ENCODE data around the gene LPAR3.
A peak's percentile ranks its signal among the peaks of the same experiment; 100 is the strongest.
"Not testable (repeated sequence)": the region's sequence is repeated elsewhere in the genome, so short reads cannot be mapped to it uniquely, and the experiment has no call there.

The LPAR3 gene

DNA sequence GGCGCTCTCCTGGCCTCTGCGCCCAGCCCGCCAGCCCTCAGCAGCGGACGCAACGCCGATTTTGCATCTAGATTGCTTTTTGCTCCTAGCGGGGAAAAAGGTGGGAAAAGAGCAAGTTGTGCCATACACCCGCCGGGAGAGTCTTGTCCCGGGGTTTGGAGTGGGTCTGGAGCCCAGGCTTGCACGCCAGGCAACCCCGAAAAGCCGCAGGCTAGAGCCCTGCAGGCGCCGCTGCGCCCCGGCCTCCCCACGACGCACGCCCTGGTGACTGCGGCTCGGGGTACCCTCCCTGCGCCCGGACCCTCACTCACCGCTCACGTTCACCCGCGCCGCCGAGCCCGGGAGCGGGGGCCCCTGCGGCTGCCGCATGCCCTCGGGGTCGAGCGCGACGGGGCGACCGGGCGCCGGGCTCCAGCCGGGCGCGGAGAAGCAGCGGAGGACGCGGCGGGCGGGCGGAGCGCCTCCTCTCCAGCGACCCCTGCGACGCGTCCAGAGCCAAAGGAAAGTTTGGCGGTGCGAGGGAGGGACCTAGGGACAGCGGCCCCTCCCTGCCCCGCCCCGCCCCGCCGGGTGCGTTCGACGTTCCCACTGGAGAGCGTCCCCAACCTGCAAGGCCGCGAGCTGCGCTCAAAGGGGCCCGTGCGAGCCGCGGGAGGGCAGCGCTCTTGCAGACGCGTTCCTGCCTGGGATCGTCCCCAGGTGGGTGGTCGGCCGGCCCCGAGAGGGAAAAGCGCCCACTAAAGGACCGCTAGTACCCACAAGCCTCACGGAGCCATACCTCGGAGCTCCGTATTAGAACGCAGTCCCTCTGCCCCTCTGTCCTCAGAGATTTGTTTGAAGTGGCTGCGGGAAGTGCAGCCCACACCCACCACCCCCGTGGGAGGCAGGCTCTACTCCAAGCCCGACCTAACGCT, at the start of gene LPAR3:
LPAR3 (minus strand) TSS at position 502 of the 914 bp plus-strand sequence. CDS start 27,086 bp downstream, outside the sequence.
- H3K27ac ChIP-seq, result peak within 1 kb of the TSS in 10 of 21 experiments; percentile 5 to 72 (median 17)
- peak within 1 kb of the TSS; percentile 29 to 57 (median 42) for H3K4me3 ChIP-seq

GRCh38 chr1:84941843-84942242, 48.8 kb upstream of the LPAR3 start:
- Histone ChIP-seq H3K27ac (no peak overlapping the region), H3K4me3 (no peak overlapping the region)

DNA sequence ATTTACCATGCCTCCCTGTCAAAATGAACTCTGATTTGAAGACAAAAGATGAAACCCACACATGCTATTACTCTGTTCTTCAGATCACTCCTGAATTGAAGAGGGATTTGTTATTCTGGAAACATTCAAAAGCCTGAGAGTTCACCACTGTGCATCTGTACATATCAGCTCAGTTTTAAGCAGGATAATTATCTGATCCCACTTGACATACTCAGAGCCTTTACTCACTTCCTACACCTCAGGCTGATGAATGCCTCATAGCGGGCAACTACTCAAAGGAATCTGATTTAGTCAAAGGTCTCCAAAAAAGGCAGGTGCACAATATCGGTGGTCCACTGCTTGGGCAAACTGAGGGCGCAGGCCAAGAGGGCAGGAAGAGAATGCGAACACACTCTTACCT, 47.5 kb upstream of the LPAR3 start:
- Histone ChIP-seq H3K27ac (no peak overlapping the region), H3K4me3 (no peak overlapping the region)

DNA sequence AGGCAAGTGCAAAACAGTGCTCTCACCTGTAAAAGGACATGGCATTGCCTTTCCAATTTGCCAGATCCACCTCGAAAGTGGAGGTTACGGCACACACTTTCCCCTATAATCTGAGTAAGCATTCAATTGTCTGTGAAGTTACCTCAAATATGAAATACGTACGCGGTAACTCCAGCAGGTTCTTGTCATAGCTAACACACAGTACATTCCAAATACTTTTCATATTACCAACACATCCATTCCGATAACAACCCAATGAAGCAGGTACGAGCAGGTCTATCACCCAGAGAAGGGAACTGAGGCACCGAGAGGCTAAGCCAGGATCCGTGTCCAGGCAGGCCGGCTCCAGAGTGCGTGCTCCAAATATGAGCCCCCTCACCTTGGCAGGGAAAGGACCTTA, 46.8 kb upstream of the LPAR3 start:
- Histone ChIP-seq H3K27ac (no peak overlapping the region), H3K4me3 (no peak overlapping the region)

GRCh38 chr1:84939151-84939550, 46.1 kb upstream of the LPAR3 start:
- Histone ChIP-seq H3K4me3 (no peak overlapping the region), H3K27ac (no peak overlapping the region)

DNA sequence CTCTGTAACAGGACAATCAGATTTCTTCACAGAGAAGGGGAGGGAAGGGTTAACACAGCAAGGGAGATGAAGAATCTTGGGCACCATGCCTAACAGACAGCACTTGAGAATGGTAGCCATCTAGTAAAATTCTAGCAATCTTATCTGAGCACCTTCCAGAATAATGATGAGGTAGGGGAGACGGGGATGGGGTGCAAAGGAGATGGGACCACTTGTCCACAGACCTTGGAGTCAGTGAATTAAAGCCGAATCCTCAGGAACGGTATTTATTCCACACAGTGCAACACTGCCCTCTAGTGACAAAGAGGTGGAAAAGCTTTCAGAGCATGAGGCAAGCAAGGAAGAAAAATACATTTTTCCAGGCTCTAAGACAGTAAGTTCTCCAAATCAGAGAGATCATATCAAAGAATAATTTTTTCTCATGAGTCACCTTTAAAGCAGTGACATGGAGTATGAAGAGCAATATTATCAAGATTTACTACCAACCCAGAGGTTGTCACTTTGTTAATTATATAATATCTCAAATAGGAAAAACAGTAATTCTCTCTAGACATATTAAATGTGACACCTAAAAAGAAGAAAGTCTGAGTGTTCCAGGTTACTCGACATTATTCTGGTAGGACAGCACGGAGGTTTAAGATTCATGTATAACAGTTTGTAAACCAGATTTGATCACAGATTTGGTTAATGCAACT, 43.3 kb upstream of the LPAR3 start:
- no peak overlapping the region for H3K4me3 ChIP-seq
- no peak overlapping the region for H3K27ac ChIP-seq

GRCh38 chr1:84933011-84933611, 40.1 kb upstream of the LPAR3 start:
- H3K27ac ChIP-seq, result no peak overlapping the region
- no peak overlapping the region for H3K4me3 ChIP-seq

DNA sequence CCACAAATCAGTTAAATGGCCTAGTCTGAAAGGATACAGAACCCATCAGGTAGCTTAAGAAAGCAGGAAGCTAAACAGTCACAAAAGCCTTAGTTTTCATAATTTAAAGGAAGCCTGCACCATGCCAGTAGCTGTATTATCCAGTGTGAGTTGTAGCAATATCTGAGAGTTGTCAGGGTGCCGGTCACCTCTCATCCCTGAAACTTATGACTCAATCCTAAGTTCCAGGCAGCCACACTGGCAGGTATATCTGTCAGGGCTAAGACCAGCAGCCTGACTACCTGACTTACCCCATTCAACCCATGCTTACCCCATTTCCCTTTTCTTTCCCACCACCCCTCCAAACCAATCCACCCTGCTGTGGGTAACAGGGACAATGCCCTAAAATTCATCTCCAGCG, 37.8 kb upstream of the LPAR3 start:
- H3K4me3 ChIP-seq, result no peak overlapping the region
- H3K27ac ChIP-seq, result no peak overlapping the region

- Histone ChIP-seq H3K4me3 (no peak overlapping the region), H3K27ac (no peak overlapping the region)
These were observed 37.3 kb upstream of the LPAR3 start for GRCh38 chr1:84930329-84930728.

GRCh38 chr1:84929581-84929980, 36.6 kb upstream of the LPAR3 start:
- no peak overlapping the region for H3K4me3 ChIP-seq
- no peak overlapping the region for H3K27ac ChIP-seq

GRCh38 chr1:84928979-84929378, 36.0 kb upstream of the LPAR3 start:
- Histone ChIP-seq H3K27ac (no peak overlapping the region), H3K4me3 (no peak overlapping the region)

- H3K4me3 ChIP-seq, result no peak overlapping the region
- H3K27ac ChIP-seq, result no peak overlapping the region
These were observed 30.3 kb upstream of the LPAR3 start for GRCh38 chr1:84923317-84923716.

- Histone ChIP-seq H3K27ac (no peak overlapping the region), H3K4me3 (no peak overlapping the region)
These were observed 27.2 kb upstream of the LPAR3 start for GRCh38 chr1:84920159-84920558.

GRCh38 chr1:84919461-84919970, 26.5 kb upstream of the LPAR3 start:
- H3K4me3 ChIP-seq, result no peak overlapping the region
- H3K27ac ChIP-seq, result no peak overlapping the region

DNA sequence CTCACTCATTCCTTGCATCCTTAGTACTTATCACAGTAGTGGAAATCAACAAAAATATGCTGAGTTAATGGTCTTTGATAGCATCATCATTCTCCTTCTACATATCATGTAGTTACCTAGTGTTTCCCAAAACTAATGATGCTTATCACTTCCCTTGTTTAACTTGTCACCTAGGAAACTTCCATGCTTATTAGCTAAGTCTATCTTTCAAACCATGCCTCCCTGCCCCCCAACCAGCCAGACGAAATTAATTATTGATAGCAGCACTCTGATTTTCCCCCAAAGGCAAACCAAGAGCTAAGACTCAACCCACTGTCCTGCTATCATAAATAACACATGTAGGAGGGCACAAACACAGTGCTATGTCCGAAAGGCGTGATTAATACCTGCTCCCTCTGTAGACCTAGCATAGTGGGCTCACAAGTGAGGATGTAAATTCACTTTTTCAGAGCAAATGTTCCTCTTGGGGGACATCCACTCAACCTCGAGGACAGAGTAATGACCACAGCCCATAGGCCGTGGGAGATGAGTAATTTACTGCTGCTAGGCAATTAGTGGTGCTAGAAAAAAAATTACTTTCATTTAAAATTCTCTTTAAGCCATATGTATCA, 25.8 kb upstream of the LPAR3 start:
- no peak overlapping the region for H3K4me3 ChIP-seq
- H3K27ac ChIP-seq, result no peak overlapping the region

GRCh38 chr1:84916897-84917296, 23.9 kb upstream of the LPAR3 start:
- H3K27ac ChIP-seq, result no peak overlapping the region
- no peak overlapping the region for H3K4me3 ChIP-seq

GRCh38 chr1:84913555-84913892, 20.5 kb upstream of the LPAR3 start:
- Histone ChIP-seq H3K27ac (no peak overlapping the region), H3K4me3 (no peak overlapping the region)

GRCh38 chr1:84912726-84913554, 19.9 kb upstream of the LPAR3 start:
- H3K4me3 ChIP-seq, result no peak overlapping the region
- H3K27ac ChIP-seq, result no peak overlapping the region

DNA sequence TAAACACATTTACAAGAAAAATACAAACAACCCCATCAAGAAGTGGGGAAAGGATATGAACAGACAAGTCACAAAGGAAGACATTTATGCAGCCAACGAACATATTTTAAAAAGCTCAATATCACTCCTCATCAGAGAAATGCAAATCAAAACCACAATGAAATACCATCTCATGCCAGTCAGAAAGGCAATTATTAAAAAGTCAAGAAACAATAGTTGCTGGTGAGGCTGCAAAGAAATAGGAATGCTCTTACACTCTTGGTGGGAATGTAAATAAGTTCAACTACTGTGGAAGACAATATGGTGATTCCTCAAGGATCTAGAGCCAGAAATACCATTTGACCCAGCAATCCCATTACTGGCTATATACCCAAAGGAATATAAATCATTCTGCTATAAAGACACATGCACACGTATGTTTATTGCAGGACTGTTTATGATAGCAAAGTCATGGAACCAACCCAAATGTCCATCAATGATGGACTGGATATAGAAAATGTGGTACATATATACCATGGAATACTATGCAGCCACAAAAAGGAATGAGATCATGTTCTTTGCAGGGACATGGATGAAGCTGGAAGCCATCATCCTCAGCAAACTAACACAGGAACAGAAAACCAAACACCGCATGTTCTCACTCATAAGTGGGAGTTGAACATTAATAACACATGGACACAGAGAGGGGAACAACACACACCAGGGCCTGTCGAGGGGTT, 15.9 kb upstream of the LPAR3 start:
- not testable (repeated sequence) for H3K4me3 ChIP-seq, H3K27ac ChIP-seq
